Stimulated activated CD8-positive, alpha-beta memory T cell treated with anti-CD3 and anti-CD28 coated beads, Interleukin-4, amount 100 ng/mL, for 24 hours (primary cell): Measurements from ENCODE around the gene FAM32A.

Experiments used
- DNase-seq: peaks from one replicate; pipeline ENCODE4 v3.0.0-alpha.2; 2020; ENCODE audit warnings: low read depth

FAM32A gene

DNA sequence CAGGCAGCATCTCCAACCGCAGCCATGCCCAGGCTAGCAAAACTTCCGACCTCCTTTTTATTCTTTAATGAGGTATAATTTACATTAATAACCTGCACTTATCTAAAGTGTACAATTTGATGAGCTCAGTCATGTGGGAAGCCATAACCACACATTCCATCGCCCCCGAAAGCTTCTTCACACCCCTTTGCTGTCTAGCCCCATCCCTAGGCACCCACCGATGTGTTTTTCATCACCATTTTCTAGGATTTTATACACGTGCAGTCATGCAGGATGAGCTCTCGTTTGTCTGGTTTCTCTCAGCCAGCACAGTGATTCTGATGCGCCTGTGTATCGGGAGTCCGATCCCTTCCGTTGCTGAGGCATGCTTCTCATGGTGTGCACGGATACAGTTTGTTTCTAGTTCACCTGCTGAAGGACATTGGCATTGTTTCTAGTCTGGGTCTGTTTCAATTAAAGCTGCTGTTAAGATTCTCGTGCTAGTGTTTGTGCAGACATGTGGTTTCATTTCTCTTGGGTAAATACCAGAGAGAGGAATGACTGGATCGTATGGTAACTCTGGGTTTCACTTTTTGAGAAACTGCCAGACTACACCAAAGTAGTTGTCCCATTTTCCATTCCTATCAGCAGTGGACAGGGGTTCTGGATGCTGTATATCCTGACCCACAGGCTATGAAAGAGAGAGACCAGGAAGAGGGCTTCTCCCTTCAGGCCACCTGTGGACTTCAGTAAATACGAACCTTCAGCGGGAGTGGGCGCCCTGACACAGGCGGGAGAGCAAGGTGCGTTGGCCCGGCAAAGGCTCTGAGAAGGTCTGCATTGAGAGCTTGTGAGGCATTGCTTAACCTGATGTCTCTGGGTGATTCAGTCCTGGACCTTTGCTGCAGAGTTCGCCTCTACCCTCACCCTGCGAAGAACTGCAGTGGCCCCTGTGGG, 17.4 kb downstream of the FAM32A start:
- no peak for DNase-seq

DNA sequence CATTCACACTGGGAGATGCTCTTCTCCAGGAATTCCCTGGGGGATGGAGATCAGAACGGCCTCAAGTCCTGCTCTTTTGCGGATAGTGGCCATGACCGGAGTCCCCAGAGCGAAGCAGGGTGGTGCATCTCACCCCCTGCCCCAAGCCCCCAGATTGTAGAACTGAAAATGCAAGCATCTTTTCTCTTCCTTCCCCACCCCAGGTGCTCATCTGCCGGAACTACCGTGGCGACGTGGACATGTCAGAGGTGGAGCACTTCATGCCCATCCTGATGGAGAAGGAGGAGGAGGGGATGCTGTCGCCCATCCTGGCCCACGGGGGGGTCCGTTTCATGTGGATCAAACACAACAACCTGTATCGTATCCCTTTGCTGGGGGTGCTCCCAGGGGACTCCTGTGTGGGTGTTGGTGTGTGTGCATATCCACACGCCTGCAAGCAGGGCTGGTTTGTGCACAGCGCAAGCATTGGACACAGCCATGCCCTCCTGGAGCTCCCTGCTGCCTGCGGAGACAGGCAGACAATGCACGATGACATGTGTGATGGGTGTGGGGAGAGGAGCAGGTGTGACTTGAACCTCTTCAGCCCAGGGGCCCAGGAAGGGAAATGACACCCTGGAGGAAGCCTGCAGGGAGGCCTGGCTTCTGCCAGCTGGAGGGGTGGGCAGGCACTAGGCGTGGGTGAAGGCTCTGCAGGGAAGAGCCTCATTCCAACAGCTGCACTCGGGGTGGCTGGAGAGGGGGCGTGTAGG, 18.2 kb downstream of the FAM32A start:
- DNase-seq: no peak

DNA sequence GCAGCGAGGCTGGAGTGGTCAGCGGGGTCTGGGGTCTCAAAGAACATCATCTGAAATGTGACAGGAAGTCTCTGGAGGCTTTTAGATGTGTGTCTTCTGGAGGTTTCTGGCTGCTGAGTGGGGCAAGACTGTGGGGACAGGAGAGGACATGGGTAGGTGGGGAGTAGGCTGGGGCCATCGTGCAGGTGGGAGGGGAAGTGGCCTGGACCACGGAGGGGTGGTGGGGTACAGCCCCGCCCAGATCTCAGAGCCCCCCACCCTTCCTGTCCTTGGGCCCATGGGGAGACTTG, 18.7 kb downstream of the FAM32A start:
- DNase-seq: no peak

DNA sequence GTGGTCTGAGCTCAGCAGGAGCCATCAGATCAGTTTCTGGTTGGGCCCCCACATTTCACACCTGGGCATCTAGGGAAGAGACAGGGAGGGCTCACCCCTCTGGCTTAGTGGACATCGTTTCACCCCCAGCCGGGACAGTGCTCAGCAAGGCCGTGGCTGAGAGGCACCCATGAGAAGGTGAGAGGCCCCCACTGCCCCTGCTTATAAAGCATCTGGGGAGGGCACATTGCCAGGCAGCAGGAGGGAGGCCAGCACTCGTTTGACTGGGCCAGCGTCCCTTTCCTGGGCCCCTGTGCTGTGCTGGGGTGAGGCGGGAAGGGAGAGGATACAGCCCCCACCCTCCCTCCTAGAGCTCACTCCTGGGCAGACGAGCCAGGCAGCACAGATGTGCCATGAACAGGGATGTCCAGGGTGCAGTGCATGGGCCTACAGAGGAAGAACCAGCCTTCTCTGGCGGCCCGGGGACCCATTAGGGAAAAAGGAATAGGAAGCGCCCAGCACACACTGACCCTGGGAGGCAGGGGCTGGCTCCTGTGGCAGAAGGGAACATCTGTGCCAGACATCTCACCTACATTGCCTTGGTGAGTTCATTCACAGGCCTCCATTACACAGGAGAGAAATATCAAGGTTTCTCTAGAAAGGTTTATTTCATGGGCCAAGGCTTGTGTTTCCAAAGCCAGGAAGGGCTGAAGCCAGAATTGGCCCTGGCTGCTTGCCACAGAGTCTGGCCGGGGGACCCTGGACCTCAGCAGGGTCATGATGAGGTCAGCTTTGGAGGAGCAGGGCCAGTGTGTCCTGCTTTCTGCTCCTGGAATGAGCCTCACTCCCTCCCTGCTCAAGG, 20.2 kb downstream of the FAM32A start:
- DNase-seq: no peak

DNA sequence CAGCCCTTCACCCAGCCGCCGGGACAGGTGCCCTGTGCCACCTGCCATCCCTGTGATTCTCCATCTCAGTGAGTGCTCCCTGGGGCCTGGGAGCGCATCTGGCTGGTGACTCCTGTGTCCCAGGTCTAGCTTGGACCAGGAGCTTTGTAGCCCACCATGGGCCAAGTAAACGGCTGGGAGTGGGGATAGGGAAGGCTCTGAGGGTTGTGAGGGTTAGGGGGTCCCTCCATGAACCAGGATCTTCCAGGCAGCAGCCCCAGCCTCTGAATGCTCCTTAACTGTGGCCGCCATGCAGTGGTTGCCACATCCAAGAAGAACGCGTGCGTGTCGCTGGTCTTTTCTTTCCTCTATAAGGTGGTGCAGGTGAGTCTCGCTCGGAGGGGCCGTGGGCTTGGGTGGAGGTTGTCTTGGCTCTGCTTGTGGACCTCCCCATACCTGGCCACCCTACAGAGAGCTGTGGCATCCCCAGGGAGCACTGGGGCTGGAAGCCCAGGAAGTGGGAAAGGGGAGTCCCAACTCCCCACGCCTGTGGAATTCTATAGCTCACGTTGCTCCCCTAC, 20.9 kb downstream of the FAM32A start:
- DNase-seq: no peak

DNA sequence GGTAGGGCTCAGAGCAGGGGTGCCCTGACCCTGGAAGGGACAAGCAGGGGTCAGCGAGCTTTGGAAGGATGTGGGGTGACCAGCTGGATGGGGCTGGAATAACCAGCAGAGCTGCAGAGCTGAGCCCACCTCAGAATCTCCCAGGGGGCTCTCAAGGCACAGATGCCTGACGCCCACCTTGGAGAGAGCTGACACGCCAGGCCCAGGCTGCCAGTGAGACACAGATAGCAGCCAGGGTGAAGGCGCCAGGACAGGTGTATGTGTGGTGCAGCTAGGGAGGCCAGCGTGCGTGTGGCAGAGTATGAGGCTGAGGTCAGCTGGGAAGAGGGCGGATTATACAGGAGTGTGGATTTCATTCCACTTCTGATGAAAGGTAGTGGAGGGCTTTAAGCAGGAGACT, 21.4 kb downstream of the FAM32A start:
- no peak for DNase-seq

DNA sequence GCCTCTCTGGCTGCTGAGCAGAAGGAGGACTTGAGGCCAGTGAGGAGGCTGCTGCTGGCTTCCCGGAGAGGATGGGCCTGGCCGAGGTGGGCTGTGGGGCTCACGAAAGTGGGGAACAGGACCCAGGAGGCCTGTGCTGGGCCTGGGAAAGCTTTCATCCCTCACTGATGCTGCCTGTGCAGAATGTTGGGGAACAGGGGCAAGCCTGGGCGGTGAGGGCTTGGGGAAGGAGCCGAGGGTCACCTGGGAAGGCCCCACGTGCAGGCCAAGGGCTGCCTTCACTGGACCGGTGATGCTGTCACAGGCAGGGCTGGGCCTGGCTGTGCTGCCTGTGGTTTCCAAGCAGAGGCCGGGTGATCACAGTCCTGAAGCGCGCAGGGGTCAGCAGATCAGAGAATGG, 21.9 kb downstream of the FAM32A start:
- no peak for DNase-seq

DNA sequence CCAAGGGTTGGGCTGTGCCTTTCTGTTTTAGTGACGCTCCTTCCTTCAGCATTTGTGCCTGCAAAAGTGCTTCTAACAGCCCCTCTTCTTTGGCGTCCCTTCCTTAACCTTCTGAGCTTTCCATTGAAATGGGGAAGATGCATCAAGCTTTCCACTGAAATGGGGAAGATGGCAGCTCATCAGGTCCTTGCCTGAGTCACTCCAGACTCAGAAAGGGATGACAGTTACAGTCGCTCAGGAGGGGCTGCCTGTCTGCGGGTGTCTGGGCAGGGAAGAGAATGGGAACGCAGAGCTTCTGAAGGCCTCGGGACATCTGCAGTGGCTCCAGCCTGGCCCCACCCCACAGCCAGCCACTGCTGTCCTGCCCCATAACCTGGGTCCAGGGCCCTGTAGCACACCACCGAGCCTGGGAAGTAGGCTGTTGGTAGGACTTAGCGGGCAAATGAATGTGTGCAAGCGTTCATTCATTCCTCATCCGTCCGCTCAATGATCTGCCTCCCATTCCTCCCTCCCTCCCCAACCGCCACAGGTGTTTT, 22.3 kb downstream of the FAM32A start:
- DNase-seq: no peak

DNA sequence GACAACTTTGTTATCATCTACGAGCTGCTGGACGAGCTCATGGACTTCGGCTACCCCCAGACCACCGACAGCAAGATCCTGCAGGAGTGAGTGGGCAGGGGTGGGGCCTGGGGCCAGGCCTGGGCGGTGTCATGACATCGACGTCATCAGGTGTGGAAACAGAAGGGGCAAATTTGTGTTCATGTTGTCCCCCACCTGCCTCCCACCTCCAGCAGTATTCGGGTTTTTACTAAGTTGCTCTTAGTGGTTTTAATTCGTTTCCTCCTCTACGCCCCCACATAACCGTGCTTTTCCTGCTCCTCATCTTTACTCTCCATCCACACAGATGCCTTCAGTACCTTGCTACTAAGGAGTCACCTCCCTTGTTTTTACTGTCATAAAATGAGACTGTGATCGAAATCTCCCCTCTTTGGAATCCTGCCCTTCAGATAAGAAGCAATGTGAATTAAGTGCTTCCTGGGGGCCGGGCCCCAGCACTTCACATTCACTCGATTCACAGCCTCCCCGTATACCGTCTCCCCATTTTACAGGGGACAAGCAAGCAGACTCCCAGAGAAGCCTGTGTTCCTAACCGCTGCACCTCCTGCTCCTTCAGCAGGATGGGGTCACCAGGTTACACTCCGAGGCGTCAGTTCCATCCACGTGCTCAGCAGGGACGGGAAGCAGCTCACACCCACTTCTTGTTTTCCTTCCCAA, 23.0 kb downstream of the FAM32A start:
- no peak for DNase-seq

DNA sequence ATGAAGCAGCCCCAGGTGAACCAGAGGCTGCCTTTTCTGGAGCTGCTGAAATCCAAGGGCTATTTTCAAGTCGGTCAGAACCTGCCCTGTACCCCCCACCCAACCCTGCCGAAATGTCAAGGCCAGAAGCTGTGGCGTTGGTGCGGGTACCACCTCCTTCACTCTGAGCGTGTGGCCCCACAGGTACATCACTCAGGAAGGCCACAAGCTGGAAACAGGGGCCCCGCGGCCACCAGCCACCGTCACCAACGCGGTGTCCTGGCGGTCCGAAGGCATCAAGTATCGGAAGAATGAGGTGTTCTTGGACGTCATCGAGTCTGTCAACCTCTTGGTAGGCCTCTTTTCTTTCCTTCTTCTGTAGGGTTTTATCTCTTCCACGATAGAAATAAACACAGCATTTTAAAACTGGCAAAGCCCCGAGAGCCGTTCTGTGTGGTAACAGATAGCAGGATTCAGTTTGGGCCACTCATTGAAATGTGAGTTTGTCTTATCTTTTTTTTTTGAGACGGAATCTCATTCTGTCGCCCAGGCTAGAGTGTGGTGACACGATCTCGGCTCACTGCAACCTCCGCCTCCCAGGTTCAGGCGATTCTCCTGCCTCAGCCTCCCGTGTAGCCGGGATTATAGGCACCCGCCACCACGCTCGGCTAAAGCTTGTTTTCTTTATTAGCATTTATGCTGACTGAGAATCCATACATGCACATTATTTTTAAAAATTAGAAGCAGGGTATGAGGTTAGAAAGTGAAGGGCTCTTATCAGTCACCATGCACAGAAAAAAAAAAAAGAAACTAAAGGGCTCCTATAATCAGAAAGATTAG, 23.8 kb downstream of the FAM32A start:
- DNase-seq: no peak

DNA sequence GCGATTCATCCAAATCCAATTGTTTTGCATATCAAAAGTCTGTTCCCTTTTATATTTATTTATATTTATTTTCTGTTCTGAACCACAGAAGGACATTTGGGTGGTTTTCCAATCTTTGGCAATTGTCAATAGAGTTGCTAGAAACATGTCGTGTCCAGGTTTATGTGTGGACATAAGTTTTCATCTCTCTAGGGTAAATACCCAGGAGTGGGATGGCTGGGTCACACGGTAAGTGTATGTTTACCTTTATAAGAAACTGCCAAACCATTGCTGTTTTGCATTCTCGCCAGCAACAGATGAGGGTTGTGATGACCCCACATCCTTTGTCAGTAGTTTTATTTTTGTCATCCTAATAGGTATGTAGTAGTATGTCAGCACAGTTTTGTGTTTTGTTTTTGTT, 25.0 kb downstream of the FAM32A start:
- DNase-seq: no peak

DNA sequence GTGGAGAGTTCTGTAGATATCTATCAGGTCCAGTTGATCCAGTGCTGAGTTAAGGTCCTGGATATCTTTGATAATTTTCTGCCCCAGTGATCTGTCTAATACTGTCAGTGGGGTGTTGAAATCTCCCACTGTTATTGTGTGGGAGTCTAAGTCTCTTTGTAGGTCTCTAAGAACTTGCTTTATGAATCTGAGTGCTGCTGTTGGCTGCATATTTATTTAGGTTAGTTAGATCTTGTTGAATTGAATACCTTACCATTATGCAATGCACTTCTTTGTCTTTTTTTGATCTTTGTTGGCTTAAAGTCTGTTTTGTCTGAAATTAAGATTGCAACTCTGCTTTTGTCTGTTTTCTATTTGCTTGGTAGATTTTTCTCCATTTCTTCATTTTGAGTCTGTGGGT, 27.9 kb downstream of the FAM32A start:
- no peak for DNase-seq

DNA sequence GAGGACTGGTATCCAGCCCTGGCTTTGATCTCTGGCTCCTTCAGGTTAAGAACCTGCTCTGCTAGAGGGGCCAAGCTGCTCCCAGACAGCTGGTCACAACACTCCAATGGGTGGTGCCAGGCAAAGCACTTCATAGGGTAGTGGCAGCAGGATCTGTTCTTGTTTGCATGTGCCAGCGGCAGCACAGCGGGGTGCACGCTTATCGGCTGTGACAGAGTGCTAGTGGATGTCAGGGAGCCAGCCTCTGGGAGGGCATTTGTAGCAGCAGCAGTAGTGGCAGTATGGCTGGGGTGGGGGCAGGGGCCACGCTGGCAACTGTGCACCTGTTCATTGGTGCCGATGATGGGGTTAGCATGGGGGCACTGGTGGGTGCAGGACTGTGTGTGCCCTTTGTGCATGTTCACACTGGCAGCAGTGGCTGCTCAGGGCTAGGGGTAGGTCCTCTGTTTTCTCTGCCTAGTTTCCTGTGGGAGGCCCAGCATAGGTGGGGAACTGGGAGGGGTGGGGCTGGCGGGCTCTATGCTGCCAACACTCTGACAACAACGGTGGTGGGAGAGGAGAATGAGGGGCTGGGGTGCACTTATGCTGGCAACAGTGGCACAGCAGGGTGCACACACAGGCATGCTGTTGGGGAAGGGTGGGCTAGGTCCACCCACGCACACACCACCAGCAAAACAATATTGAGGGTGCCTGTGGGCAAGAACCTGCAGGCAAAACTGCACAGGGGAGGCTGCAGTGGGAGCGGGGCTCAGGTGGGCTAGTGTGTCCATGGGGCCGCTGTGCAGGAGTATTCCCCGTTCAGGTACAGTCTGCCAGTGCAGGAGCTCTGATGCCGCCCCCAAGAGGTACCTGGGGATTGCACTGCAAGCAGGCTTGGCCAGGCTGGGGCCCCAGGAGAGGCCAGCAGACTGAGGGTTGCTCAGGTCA, 31.8 kb downstream of the FAM32A start:
- no peak for DNase-seq

DNA sequence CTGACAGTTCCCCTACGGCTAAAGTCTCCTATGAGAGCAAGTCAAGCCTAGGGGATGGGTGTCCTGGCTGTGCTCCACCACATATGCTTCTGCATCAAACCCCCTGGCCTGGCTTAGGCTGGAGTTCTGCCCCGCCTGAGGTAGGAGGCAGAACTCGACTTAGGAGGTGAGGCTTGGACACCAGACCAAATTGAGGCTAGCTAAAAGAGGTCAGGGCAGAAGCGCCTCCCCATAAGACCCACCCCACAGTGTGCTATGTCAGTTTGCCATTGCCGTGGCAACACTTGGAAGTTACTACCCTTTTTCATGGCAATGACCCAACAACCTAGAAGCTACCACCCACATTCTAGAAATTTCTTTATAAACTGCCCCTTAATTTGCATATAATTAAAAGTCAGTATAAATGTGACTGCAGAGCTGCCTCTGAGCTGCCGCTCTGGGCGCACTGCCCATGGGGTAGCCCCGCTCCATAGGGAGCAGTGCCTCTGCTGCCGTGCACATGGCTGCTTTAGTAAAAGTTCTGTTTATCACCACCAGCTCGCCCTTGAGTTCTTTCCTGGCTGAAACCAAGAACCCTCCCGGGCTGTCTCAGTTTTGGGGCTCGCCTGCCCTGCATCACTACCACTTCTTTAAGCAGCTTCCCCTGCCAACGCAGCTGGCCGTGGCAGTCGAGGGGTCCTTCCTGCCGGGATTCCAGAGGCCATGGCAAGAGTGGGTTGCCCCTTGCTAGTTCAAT, 32.7 kb downstream of the FAM32A start:
- no peak for DNase-seq

DNA sequence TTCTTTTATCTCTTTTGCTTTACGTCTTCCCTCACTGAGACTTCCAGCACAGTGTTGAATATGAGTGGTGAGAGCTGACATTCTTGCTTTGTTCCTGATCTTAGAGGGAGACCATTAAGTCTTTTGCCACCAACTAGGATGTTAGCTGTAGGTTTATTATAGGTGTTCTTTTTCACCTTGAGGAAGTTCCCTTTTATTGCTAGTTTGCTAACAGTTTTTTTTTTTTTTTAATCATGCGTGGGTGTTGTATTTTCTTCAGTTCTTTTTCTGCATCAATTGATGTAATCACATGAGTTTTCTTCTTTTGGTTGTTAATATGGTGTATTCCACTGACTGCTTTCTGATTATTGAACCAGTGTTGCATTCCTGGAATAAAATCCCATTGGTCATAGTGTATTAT, 33.6 kb downstream of the FAM32A start:
- DNase-seq: no peak

DNA sequence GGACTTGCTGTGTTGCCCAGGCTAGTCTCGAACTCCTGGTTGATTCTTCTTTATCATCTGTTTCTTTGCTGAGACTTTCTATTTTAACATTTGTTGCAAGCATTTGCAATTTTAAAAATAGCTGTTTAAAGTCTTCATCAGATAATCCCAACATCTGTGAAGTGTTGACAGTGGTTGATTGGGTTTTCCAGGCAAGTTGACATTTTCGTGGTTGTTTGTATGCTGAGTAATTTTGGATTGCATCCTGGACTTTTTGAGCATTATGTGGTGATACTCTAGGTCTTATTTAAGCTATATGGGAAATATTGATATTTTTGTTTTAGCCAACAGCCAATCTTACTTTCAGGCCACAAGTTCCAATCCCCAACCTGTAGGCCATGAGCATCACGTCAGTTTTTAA, 37.6 kb downstream of the FAM32A start:
- DNase-seq: no peak

DNA sequence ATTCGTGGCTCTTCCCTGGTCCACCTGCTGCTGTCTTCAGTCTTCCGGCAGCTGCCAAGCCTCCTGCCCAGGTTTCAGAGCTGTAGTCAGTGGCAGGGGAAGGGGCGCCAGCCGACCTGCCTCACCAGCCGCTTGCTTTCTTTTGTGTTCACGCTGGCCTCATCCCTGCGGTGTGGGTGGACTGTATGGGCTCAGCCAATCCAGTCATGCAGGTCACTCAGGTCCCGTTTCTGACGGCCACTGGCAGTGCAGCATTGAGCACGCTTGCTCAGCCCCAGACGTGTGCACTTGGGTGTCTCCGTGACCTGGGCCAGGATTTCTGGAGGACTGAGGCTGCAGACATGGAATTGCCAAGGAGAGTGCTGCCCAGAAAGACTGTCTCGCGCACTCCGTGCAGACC, 38.5 kb downstream of the FAM32A start:
- no peak for DNase-seq

DNA sequence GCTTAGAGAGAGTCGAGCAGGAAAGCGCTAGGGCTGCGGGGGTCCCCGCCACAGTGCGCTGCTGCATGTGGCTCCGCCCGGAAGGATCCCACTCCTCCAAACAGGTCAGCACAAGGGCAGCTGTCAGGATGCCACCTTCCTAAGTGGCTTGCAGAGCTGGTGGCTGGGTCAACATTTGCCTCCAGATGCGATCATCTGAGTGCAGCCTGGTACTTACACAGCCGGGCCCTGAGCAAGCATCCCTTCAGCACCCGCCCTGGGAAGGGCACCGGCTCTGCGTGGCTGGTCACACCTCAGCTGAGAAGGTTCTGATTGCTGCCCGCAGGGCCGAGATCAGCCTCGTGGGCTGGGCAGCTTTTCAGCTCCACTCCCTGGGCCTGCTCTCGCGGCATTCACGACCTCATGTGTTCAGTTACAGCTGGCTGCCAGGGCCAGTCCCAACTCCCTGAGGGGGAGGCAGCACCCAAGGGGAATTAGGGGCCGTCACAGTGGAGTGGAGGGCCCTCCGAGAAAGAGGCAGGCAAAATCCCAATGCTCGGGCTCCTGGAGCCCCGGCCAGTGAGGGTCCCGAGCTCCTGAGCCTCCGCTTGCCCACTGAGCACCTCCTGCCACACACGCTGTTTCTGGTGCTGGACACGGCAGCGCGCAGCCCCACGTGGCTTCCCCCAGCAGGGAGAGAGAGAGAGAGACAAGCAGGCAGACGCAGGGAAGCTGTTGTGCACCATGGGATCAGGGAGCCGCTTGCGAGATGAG, 39.3 kb downstream of the FAM32A start:
- DNase-seq: no peak
